WTC11 (cell line): Measurements from ENCODE around the gene PHF1.

Experiments used
- SMAD3 ChIP-seq: sonication (generic); formaldehyde crosslinking; IDR thresholded peaks from 2 replicates; pipeline ENCODE4 v1.8.0; 2022; ENCODE audit warnings: missing genetic modification reagents, mild to moderate bottlenecking, borderline replicate concordance
- SP1 ChIP-seq: sonication (generic); formaldehyde crosslinking; conservative IDR thresholded peaks from 2 replicates; pipeline ENCODE4 v1.8.1; 2022; ENCODE audit warnings: missing genetic modification reagents
- ZNF416 ChIP-seq: fragments of 250-450 bp; sonication (Bioruptor Pico); IDR thresholded peaks from 2 replicates; pipeline ENCODE4 v1.9.0; 2021; ENCODE audit warnings: mild to moderate bottlenecking, inconsistent platforms
- TF ChIP-seq, protein P1 (sequence below): sonication (generic); formaldehyde crosslinking; IDR thresholded peaks from 2 replicates; pipeline ENCODE4 v1.8.0; 2022; ENCODE audit warnings: mild to moderate bottlenecking, missing genetic modification reagents
- TF ChIP-seq, protein P2 (sequence below): fragments of 200-600 bp; IDR thresholded peaks from 2 replicates; pipeline ENCODE4 v1.8.0; 2022; ENCODE audit warnings: antibody characterized with exemption
- TF ChIP-seq, protein P3 (sequence below): sonication (generic); formaldehyde crosslinking; conservative IDR thresholded peaks from 2 replicates; pipeline ENCODE4 v1.8.1; 2022; ENCODE audit warnings: mild to moderate bottlenecking, missing genetic modification reagents
- TF ChIP-seq, protein P4 (sequence below): sonication (generic); formaldehyde crosslinking; IDR thresholded peaks from 2 replicates; pipeline ENCODE4 v1.8.1; 2023; ENCODE audit warnings: mild to moderate bottlenecking, missing genetic modification reagents, moderate library complexity

DNA sequence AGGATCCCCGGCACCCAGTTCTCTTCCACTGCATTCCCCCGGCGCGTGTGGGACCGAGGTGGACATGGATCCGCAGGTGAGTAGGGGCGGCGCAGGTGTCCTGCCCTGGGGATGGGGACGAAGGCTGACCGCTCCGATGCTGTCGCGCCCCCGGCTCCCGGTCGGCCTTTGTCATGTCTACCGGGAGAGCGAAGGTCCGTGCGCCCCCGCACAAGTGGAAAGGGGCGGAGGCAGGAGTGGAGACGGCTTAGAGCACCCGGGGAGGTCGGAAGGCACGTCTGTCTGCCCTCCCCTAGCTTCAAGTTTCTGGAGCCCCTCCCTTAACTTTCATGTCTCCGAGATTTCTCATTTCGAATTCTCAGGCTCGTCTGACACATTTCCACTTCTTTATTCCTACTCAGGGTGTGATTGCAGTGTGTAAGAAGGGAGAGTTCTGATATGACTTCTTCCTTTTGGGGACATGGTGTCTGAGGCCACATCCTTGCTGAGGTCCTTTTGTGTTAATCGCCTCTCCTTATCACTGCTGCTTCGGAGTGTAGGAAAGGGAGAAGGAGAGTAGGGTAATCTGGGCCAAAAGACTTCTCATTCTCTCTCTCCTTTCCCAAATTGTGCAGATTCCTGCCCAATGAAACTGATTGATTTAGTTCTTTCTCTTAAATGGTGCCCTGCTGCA is 18.8 kb upstream of the PHF1 start:
- TF ChIP-seq, protein P1, sequence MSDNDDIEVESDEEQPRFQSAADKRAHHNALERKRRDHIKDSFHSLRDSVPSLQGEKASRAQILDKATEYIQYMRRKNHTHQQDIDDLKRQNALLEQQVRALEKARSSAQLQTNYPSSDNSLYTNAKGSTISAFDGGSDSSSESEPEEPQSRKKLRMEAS (CRISPR knock-in tag), result no peak
- TF ChIP-seq, protein P2, sequence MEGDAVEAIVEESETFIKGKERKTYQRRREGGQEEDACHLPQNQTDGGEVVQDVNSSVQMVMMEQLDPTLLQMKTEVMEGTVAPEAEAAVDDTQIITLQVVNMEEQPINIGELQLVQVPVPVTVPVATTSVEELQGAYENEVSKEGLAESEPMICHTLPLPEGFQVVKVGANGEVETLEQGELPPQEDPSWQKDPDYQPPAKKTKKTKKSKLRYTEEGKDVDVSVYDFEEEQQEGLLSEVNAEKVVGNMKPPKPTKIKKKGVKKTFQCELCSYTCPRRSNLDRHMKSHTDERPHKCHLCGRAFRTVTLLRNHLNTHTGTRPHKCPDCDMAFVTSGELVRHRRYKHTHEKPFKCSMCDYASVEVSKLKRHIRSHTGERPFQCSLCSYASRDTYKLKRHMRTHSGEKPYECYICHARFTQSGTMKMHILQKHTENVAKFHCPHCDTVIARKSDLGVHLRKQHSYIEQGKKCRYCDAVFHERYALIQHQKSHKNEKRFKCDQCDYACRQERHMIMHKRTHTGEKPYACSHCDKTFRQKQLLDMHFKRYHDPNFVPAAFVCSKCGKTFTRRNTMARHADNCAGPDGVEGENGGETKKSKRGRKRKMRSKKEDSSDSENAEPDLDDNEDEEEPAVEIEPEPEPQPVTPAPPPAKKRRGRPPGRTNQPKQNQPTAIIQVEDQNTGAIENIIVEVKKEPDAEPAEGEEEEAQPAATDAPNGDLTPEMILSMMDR, result no peak
- no peak for TF ChIP-seq SMAD3
- no peak for TF ChIP-seq SP1 (CRISPR knock-in tag)
- TF ChIP-seq ZNF416 (CRISPR knock-in tag), result no peak
- TF ChIP-seq, protein P3, sequence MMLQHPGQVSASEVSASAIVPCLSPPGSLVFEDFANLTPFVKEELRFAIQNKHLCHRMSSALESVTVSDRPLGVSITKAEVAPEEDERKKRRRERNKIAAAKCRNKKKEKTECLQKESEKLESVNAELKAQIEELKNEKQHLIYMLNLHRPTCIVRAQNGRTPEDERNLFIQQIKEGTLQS (CRISPR knock-in tag), result no peak
- TF ChIP-seq, protein P4, sequence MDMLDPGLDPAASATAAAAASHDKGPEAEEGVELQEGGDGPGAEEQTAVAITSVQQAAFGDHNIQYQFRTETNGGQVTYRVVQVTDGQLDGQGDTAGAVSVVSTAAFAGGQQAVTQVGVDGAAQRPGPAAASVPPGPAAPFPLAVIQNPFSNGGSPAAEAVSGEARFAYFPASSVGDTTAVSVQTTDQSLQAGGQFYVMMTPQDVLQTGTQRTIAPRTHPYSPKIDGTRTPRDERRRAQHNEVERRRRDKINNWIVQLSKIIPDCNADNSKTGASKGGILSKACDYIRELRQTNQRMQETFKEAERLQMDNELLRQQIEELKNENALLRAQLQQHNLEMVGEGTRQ (CRISPR knock-in tag), result no peak
